ENCODE measurements around the gene NFKBIE. TPM values are rescaled to one million over a fixed set of nuclear protein-coding genes. Genes with fewer than 3 reads are reported as not detected.
"Not testable (repeated sequence)": the region's sequence is repeated elsewhere in the genome, so short reads cannot be mapped to it uniquely, and the experiment has no call there.

The NFKBIE gene
- total RNA-seq, 2 experiments from 2014 or later = 24.5 to 37.7 TPM

GRCh38 chr6:44235891-44236516, 29.3 kb downstream of the NFKBIE start:
- DNase-seq (no peak), ATAC-seq (no peak)
- peaks cover 3% of the 10 kb centered on the region for H3K36me3 Mint-ChIP-seq
- H3K27ac Mint-ChIP-seq = no peak overlapping the region
- CTCF ChIA-PET = interaction anchor here (1.1 to 7.6 kb wide), 12 partner anchors 8 to 138 kb away, joined by 3 to 88 read pairs (median 6); partner anchors contain the start of genes AARS2, HSP90AB1, MYMX and SLC29A1
- H3K4me3 Mint-ChIP-seq = no peak overlapping the region
- no peaks in the 10 kb centered on the region for H3K27me3 Mint-ChIP-seq
- H3K4me1 Mint-ChIP-seq = peaks cover 26% of the 10 kb centered on the region
- no peaks in the 10 kb centered on the region for H3K9me3 Mint-ChIP-seq (ENCODE audit: low read depth)

DNA sequence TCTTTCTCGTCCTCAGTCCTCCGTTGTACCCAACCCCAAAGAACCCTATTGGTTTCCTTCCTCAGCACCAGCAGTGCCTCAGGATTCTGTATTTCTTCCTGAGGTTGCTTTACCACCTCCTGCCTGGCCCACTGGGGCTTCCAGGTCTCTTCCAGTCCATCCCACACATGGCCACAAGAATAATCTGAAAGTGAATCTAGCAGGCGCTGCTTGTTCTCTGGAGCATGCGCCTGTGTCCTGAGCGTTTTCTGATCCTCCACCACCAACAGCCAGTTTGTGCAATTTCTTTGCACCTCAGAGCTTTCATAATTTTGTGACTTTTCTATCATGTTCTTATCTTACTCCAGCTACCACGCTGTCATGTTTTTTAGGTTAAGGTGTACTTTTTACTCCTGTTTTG, 30.1 kb downstream of the NFKBIE start:
- no peak for ATAC-seq
- Mint-ChIP-seq H3K36me3 (peaks cover 3% of the 10 kb centered on the region), H3K9me3 (ENCODE audit: low read depth) (no peaks in the 10 kb centered on the region), H3K4me3 (no peak overlapping the region), H3K4me1 (peaks cover 26% of the 10 kb centered on the region), H3K27me3 (no peaks in the 10 kb centered on the region), H3K27ac (no peak overlapping the region)
- DNase-seq = no peak
- CTCF ChIA-PET = interaction anchor here (0.8 to 7.6 kb wide), 12 partner anchors 8 to 140 kb away, joined by 3 to 88 read pairs (median 5); partner anchors contain the start of genes AARS2, HSP90AB1, MYMX and SLC29A1

GRCh38 chr6:44234101-44235025, 31.0 kb downstream of the NFKBIE start:
- ATAC-seq (no peak), DNase-seq (no peak)
- H3K4me3 Mint-ChIP-seq = no peak overlapping the region
- peaks cover 26% of the 10 kb centered on the region for H3K4me1 Mint-ChIP-seq
- CTCF ChIA-PET = interaction anchor here (0.8 to 7.6 kb wide), 12 partner anchors 11 to 140 kb away, joined by 3 to 88 read pairs (median 5); partner anchors contain the start of genes AARS2, HSP90AB1, MYMX and SLC29A1
- H3K27me3 Mint-ChIP-seq = no peaks in the 10 kb centered on the region
- H3K9me3 Mint-ChIP-seq (ENCODE audit: low read depth) = no peaks in the 10 kb centered on the region
- no peak overlapping the region for H3K27ac Mint-ChIP-seq
- peaks cover 3% of the 10 kb centered on the region for H3K36me3 Mint-ChIP-seq

DNA sequence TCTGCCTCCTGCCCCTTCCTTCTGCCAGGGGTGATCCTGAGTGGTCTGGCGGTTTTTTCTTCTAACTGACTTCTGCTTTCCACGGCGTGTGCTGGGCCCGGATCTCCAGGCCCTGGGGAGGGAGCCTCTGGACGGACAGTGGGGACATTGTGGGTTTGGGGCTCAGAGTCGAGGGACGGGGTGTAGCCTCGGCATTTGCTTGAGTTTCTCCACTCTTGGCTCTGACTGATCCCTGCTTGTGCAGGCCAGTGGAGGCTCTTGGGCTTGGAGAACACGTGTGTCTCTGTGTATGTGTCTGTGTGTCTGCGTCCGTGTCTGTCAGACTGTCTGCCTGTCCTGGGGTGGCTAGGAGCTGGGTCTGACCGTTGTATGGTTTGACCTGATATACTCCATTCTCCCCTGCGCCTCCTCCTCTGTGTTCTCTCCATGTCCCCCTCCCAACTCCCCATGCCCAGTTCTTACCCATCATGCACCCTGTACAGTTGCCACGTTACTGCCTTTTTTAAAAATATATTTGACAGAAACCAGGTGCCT, 31.7 kb downstream of the NFKBIE start:
- no peaks in the 10 kb centered on the region for H3K9me3 Mint-ChIP-seq (ENCODE audit: low read depth)
- ATAC-seq (no peak), DNase-seq (no peak)
- no peak overlapping the region for H3K4me3 Mint-ChIP-seq
- peaks cover 3% of the 10 kb centered on the region for H3K36me3 Mint-ChIP-seq
- H3K27ac Mint-ChIP-seq = peak overlapping the region; percentile 54
- H3K27me3 Mint-ChIP-seq = no peaks in the 10 kb centered on the region
- H3K4me1 Mint-ChIP-seq = peaks cover 26% of the 10 kb centered on the region
- CTCF ChIA-PET = interaction anchor here (0.9 to 7.6 kb wide), 7 partner anchors 11 to 139 kb away, joined by 3 to 88 read pairs (median 7); partner anchors contain the start of genes HSP90AB1 and SLC29A1

GRCh38 chr6:44232676-44233566, 32.4 kb downstream of the NFKBIE start:
- no peak for ATAC-seq
- Mint-ChIP-seq H3K36me3 (peaks cover 3% of the 10 kb centered on the region), H3K9me3 (ENCODE audit: low read depth) (no peaks in the 10 kb centered on the region), H3K4me1 (peaks cover 19% of the 10 kb centered on the region), H3K4me3 (no peak overlapping the region), H3K27ac (peak overlapping the region; percentile 54), H3K27me3 (no peaks in the 10 kb centered on the region)
- CTCF ChIA-PET = interaction anchor here (0.8 to 7.6 kb wide), 6 partner anchors 10 to 137 kb away, joined by 3 to 88 read pairs (median 24); partner anchors contain the start of genes HSP90AB1 and SLC29A1
- DNase-seq = no peak

GRCh38 chr6:44231426-44231825, 33.9 kb downstream of the NFKBIE start:
- ATAC-seq; H3K27me3 Mint-ChIP-seq; H3K27ac Mint-ChIP-seq; H3K4me3 Mint-ChIP-seq; CTCF ChIA-PET; H3K36me3 Mint-ChIP-seq; H3K9me3 Mint-ChIP-seq (ENCODE audit: low read depth); DNase-seq; H3K4me1 Mint-ChIP-seq: not testable (repeated sequence)

DNA sequence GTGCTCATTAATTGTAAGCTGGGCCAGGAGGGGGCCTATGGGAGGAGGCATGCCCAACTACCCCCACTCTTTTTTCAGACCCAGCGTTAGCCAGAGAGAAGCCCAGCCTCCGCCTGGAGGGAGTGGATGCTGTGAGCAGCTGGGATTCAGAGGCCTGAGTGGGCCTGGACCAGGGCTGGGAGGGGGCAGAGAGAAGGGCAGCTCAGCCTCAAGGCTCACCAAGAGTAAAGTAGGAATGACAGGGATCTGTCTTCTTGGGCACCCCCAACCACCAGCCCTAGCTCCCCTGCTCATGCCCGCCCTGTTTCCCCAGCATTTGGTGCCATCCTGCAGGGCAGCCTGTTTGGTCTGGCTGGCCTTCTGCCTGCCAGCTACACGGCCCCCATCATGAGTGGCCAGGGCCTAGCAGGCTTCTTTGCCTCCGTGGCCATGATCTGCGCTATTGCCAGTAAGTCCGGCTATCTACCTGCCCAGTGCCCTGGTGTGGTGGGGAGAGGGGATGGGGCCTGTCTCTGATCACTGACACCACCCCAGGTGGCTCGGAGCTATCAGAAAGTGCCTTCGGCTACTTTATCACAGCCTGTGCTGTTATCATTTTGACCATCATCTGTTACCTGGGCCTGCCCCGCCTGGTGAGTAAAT, 35.2 kb downstream of the NFKBIE start:
- H3K27ac Mint-ChIP-seq = no peak overlapping the region
- DNase-seq (no peak), ATAC-seq (no peak)
- no peak overlapping the region for H3K4me3 Mint-ChIP-seq
- CTCF ChIA-PET = interaction anchor here (1.0 to 1.5 kb wide), 2 partner anchors 8 to 9 kb away, joined by 3 read pairs; no protein-coding TSS in a partner anchor
- H3K27me3 Mint-ChIP-seq = no peaks in the 10 kb centered on the region
- H3K4me1 Mint-ChIP-seq = peaks cover 11% of the 10 kb centered on the region
- peaks cover 3% of the 10 kb centered on the region for H3K36me3 Mint-ChIP-seq
- H3K9me3 Mint-ChIP-seq (ENCODE audit: low read depth) = no peaks in the 10 kb centered on the region

DNA sequence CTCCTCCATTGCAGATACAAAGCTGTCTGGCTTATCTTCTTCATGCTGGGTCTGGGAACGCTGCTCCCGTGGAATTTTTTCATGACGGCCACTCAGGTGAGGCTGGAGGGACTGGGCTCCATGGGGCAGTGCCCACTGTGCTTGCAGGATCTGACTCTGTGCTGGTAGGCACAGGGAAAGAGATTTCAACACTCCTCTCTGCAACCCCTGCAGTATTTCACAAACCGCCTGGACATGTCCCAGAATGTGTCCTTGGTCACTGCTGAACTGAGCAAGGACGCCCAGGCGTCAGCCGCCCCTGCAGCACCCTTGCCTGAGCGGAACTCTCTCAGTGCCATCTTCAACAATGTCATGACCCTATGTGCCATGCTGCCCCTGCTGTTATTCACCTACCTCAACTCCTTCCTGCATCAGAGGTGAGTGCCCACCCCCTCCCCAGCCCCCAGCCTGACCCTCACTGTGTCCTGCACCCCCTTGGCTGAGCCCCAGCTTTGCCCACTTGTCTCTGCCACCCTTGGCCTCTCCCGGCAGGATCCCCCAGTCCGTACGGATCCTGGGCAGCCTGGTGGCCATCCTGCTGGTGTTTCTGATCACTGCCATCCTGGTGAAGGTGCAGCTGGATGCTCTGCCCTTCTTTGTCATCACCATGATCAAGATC, 35.8 kb downstream of the NFKBIE start:
- Mint-ChIP-seq H3K4me3 (no peak overlapping the region), H3K4me1 (peaks cover 17% of the 10 kb centered on the region), H3K27me3 (no peaks in the 10 kb centered on the region), H3K9me3 (ENCODE audit: low read depth) (no peaks in the 10 kb centered on the region), H3K27ac (no peak overlapping the region), H3K36me3 (peaks cover 3% of the 10 kb centered on the region)
- DNase-seq (no peak), ATAC-seq (no peak)
- CTCF ChIA-PET = interaction anchor here (1.0 to 1.5 kb wide), 2 partner anchors 8 to 9 kb away, joined by 3 read pairs; no protein-coding TSS in a partner anchor

DNA sequence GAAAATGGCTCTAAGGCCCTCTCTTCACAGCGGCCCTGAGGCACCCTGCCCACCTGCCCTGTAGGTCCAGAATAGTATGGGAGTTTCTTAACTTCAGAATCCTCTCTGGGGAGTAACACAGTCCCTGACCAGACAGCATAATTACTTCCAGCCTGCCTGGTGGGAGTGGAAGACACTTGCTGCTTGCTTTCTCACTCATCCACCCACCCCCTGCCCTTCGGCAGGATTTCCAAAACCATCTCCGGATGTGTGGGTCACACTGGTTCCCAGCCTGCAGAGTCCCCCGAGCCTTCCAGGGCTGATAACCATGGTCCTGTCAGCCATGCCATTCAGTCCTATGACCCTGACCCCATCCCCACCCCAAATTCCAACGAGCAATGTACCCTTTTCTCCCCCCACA, 36.5 kb downstream of the NFKBIE start:
- Mint-ChIP-seq H3K27ac (no peak overlapping the region), H3K4me1 (peaks cover 23% of the 10 kb centered on the region), H3K9me3 (ENCODE audit: low read depth) (no peaks in the 10 kb centered on the region), H3K36me3 (peaks cover 3% of the 10 kb centered on the region), H3K27me3 (no peaks in the 10 kb centered on the region), H3K4me3 (no peak overlapping the region)
- no peak for DNase-seq
- CTCF ChIA-PET = interaction anchor here (0.8 to 1.7 kb wide), 3 partner anchors 8 to 28 kb away, joined by 3 to 10 read pairs (median 3); no protein-coding TSS in a partner anchor
- no peak for ATAC-seq

DNA sequence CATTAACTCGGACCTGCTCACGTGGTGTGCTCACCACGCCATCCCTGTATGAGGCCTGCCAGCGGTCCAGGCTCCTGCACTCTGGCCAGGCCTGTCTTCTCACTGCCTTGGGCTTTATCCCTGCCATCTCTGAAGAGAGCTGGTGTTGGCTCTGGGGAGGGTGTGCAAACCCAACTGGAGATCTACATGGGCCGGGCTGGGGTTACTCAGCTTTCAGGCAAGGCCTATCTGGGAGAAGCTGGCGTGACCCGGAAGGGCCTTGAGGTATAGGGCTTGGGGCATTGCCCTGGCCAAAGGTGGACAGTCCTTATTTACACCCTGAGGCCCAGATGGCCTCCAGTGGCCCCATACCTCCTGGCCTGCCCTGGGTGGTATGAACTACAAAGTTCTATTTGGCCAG, 36.9 kb downstream of the NFKBIE start:
- H3K9me3 Mint-ChIP-seq (ENCODE audit: low read depth) = no peaks in the 10 kb centered on the region
- ATAC-seq (no peak), DNase-seq (no peak)
- CTCF ChIA-PET = interaction anchor here (0.8 to 1.7 kb wide), 3 partner anchors 8 to 28 kb away, joined by 3 to 10 read pairs (median 3); no protein-coding TSS in a partner anchor
- H3K4me1 Mint-ChIP-seq = peaks cover 20% of the 10 kb centered on the region
- H3K27me3 Mint-ChIP-seq = no peaks in the 10 kb centered on the region
- H3K27ac Mint-ChIP-seq = no peak overlapping the region
- H3K4me3 Mint-ChIP-seq = no peak overlapping the region
- peaks cover under 1% of the 10 kb centered on the region for H3K36me3 Mint-ChIP-seq

DNA sequence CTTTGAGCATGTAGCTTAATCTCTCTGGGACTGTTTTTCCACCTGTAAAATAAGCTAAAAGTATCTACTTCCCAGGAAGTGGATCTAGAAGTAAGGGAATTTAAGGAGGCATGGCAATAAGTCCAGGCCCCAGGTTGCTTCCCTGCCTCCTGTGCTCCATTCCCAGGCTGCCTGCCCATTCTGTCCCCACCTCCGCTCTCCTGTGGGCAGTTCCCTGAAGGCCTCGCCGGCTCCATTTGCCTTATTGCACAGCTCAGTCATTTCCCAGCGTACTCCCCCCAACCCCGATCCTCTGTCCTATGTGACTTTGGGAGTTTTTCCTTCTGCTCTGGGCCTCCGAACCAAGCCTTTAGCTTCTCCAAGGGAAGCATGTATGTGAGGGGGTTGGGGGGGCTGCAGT, 37.3 kb downstream of the NFKBIE start:
- no peak for ATAC-seq
- Mint-ChIP-seq H3K4me3 (no peak overlapping the region), H3K27ac (no peak overlapping the region), H3K4me1 (peaks cover 20% of the 10 kb centered on the region), H3K9me3 (ENCODE audit: low read depth) (no peaks in the 10 kb centered on the region), H3K36me3 (no peaks in the 10 kb centered on the region), H3K27me3 (no peaks in the 10 kb centered on the region)
- no peak for DNase-seq
- CTCF ChIA-PET = interaction anchor here (0.8 to 1.7 kb wide), 3 partner anchors 9 to 29 kb away, joined by 3 to 10 read pairs (median 3); no protein-coding TSS in a partner anchor
